Retina (tissue), 1 donor: ENCODE results near the gene C21orf58.

Experiments used
- DNase-seq: peaks from one replicate; pipeline ENCODE4 v3.0.0-alpha.2; 2016

C21orf58 gene

DNA sequence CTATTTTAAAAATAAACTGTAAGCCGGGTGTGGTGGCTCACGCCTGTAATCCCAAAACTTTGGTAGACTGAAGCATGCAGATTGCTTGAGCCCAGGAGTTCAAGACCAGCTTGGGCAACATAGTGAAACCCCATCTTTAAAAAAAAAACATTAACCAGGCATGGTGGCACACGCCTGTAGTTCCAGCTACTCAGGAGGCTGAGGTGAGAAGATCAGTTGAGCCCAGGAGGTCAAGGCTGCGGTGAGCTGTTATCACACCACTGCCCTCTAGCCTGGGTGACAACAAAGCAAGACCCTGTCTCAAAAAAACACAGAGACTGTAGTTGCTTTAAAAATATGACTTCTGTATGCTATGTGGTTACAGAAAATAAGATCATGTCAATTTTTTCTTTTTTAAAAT lies 70.8 kb downstream of the C21orf58 start:
- no peak for DNase-seq
